BJ (cell line): ENCODE measurements around the gene GJB3. TPM values are rescaled to one million over a fixed set of nuclear protein-coding genes. Genes with fewer than 3 reads are reported as not detected.

ENCODE experiments used
- CTCF ChIA-PET: fragments of 350-600 bp; formaldehyde crosslinking; extraction: SDS; loops from one replicate; lab custom pipeline; 2021; ENCODE audit warnings: antibody characterized with exemption, inconsistent platforms; lab: Yijun Ruan, JAX
- POLR2A ChIA-PET: fragments of 300-600 bp; sonication (Branson Sonifier 250); formaldehyde crosslinking; extraction: SDS; loops from one replicate; lab custom pipeline; 2021; ENCODE audit warnings: antibody characterized with exemption; lab: Charles Lee
- DNase-seq: peaks from one replicate; pipeline ENCODE4 v3.0.0-alpha.2; 2011; ENCODE audit warnings: low read depth
- H3K27me3 ChIP-seq: 2 replicates; pipeline ENCODE4 v1.6.0; 2011; ENCODE audit warnings: low read length; ENCODE audit not compliant: control insufficient read depth, insufficient read depth
- H3K36me3 ChIP-seq: 2 replicates; pipeline ENCODE4 v1.5.1; 2011; ENCODE audit warnings: low read length; ENCODE audit not compliant: control insufficient read depth, insufficient read depth
- H3K4me3 ChIP-seq: 2 replicates; pipeline ENCODE4 v1.5.1; 2011; ENCODE audit warnings: low read depth, mild to moderate bottlenecking, control low read depth, low read length
- polyA plus RNA-seq: library from polyadenylated mRNA; depleted of rRNA; stranded (reverse); fragments of >200 nt; gene quantifications from 2 replicates; pipeline ENCODE4 v1.2.3, GENCODE V29; 2011
- TF ChIP-seq, protein P1 (sequence below): IDR thresholded peaks from 2 replicates; pipeline ENCODE4 v1.5.1; 2011; ENCODE audit warnings: low read depth, mild to moderate bottlenecking, control low read depth, inconsistent platforms, low read length, moderate library complexity; ENCODE audit not compliant: insufficient read depth

The GJB3 gene
- polyA plus RNA-seq, 1 experiment = not detected

DNA sequence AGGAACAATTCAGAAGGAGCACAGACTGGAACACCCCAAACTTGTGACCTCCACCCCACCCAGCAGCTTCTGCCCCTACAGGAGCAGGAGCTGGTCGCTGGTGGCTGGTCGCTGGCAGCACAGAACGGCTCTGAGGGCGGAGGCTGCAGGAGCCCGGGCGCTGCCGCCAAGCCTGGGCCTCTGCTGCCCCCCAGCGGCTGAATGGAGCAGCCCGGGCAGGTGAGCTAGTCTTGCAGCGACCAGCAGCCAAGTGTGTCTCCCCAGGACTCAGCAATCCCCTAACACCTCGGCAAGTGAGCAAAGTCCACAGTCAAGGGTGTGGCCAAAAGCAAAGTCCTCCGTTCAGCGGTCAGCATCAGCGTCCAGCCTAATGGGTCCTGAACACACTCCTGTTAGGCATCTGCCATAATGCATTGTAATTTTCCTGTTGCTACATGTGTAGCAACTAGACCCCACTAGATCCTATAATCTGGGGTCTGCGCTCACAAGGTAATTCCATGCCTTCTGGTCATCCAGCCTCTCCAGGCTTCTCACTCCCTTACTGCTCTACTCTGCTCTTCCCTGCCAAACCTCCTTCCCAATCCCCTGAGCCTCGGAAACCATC lies 38.2 kb upstream of the GJB3 start:
- TF ChIP-seq, protein P1, sequence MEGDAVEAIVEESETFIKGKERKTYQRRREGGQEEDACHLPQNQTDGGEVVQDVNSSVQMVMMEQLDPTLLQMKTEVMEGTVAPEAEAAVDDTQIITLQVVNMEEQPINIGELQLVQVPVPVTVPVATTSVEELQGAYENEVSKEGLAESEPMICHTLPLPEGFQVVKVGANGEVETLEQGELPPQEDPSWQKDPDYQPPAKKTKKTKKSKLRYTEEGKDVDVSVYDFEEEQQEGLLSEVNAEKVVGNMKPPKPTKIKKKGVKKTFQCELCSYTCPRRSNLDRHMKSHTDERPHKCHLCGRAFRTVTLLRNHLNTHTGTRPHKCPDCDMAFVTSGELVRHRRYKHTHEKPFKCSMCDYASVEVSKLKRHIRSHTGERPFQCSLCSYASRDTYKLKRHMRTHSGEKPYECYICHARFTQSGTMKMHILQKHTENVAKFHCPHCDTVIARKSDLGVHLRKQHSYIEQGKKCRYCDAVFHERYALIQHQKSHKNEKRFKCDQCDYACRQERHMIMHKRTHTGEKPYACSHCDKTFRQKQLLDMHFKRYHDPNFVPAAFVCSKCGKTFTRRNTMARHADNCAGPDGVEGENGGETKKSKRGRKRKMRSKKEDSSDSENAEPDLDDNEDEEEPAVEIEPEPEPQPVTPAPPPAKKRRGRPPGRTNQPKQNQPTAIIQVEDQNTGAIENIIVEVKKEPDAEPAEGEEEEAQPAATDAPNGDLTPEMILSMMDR = peak; percentile 99
- DNase-seq = no peak
- POLR2A ChIA-PET = no interaction called here
- H3K27me3 ChIP-seq = peaks cover 3% of the 10 kb centered on the region
- CTCF ChIA-PET = interaction anchor here (0.6 to 4.0 kb wide), 24 partner anchors 9 to 1130 kb away, joined by 3 to 24 read pairs (median 4); partner anchors contain the start of gene GJB4
- H3K36me3 ChIP-seq = no peaks in the 10 kb centered on the region
- H3K4me3 ChIP-seq = no peak overlapping the region

DNA sequence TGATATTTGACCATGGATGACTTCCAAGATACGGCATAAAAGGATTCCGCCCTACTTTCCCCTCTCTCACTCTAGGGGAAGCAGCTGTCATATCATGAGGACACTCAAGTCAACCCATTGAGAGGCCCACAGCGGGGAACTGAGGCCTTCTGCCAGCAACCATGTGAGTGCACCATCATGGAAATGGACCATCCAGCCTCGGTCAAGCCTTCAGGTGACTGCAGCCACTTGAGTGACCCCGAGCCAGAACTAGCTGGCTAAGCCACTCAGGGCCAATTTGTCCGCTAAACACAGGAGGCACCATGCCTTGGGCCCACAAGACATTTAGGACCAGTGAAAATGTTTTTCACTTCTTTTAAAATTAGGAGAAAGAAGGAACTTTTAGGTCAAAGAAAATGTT lies 37.2 kb upstream of the GJB3 start:
- no peak for DNase-seq
- Histone ChIP-seq H3K27me3 (peaks cover 3% of the 10 kb centered on the region), H3K4me3 (no peak overlapping the region), H3K36me3 (no peaks in the 10 kb centered on the region)
- ChIA-PET CTCF (interaction anchor here (0.5 to 4.0 kb wide), 11 partner anchors 8 to 1111 kb away, joined by 3 to 24 read pairs (median 8); partner anchors contain the start of gene GJB4), POLR2A (no interaction called here)
- TF ChIP-seq, protein P1 = no peak

DNA sequence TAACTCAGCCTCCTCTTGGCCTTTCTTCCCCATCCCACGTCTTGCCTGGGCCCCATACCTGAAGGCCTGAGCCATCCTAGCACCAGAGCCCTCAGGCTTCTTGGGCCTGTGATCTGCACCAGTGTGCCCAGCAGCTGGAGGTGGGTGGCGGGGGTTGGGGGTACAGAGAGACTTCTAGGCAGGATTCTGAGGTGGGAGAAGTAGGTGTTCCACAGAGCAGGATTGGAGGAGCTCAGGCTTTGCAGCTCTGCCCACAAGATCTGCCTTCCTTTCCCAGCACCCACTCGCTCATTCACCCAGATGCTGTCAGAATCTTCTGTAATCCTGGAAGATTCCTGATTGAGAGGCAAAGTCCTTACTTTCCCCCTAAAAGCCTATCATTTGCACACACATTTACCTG lies 36.2 kb upstream of the GJB3 start:
- H3K36me3 ChIP-seq = no peaks in the 10 kb centered on the region
- TF ChIP-seq, protein P1 = no peak
- POLR2A ChIA-PET = no interaction called here
- H3K4me3 ChIP-seq = no peak overlapping the region
- CTCF ChIA-PET = interaction anchor here (1.0 to 4.0 kb wide), 4 partner anchors 11 to 1104 kb away, joined by 4 to 24 read pairs (median 12); partner anchors contain the start of gene GJB4
- peaks cover 3% of the 10 kb centered on the region for H3K27me3 ChIP-seq
- DNase-seq = no peak

DNA sequence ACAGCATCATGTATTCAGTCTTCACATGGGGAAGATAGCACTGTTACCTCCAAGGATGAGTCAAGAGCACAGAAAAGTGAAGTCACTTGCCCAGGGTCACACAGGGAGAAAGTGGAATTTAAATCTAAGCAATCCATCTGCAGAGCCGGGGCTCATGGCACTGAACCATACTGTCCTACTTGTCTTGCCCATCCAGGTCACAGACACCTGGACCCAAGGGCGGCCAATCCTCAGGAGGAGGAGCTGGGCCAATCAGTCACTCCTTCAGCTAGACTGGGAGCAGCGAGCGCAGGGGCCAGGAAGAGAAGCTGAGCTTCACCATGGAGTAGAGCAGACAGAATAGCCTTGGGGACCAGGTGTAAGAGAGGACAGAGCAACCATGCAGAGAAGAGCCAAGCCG lies 35.3 kb upstream of the GJB3 start:
- no peak overlapping the region for H3K4me3 ChIP-seq
- no peak for DNase-seq
- CTCF ChIA-PET = interaction anchor here (0.7 to 3.7 kb wide), 2 partner anchors 12 to 57 kb away, joined by 3 to 24 read pairs; no protein-coding TSS in a partner anchor
- POLR2A ChIA-PET = no interaction called here
- H3K27me3 ChIP-seq = peaks cover 3% of the 10 kb centered on the region
- TF ChIP-seq, protein P1 = no peak
- H3K36me3 ChIP-seq = no peaks in the 10 kb centered on the region

DNA sequence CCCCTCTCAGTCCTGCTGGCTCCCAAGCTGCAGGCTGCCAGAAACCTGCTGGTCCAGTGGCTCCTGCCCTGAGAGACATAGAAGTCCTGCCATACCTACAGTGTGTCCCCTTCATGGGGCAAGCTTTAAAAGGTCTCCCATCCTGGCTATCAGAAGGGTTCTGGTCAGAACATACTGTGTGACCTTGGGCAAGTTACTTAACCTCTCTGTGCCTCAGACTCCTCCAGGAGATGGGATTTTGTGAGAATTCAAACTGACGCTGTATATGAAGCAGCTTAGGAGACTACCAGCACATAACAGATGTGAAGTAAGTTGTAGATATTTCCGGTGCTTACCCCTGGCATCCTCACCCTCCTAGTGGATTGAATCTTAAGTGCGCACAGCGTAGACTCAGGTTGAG lies 34.9 kb upstream of the GJB3 start:
- no peak overlapping the region for H3K4me3 ChIP-seq
- TF ChIP-seq, protein P1 = no peak
- POLR2A ChIA-PET = no interaction called here
- CTCF ChIA-PET = interaction anchor here (0.7 kb wide), 1 partner anchor 56 kb away, joined by 3 read pairs; no protein-coding TSS in a partner anchor
- H3K27me3 ChIP-seq = peaks cover 3% of the 10 kb centered on the region
- DNase-seq = no peak
- H3K36me3 ChIP-seq = no peaks in the 10 kb centered on the region
